ENCODE measurements around the gene CA6.

DNA sequence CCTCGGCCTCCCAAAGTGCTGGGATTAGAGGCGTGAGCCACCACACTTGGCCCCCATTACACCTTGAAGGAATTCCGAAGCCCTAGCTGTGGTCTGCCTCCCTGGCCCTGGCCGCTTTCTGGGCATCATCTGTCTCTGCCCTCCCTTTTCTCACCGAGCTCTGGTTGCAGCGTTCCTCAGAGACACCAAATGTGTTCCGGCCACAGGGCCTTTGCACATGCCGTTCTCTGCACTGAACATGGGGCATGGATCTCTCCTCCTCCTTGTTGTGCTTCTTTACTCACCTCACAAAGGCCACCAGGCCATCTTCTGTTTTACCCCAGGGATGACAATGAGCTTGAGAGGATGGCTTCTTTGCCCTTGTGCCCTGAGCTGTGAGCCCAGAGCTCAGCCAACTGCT, 39.3 kb downstream of the CA6 start:
- TF ChIP-seq CTCF (IDR thresholded peaks at IDR 0.05) (no peak), POLR2A (IDR thresholded peaks at IDR 0.05) (no peak)
